ENCODE data around the gene EIF2B5.

Gene EIF2B5

DNA sequence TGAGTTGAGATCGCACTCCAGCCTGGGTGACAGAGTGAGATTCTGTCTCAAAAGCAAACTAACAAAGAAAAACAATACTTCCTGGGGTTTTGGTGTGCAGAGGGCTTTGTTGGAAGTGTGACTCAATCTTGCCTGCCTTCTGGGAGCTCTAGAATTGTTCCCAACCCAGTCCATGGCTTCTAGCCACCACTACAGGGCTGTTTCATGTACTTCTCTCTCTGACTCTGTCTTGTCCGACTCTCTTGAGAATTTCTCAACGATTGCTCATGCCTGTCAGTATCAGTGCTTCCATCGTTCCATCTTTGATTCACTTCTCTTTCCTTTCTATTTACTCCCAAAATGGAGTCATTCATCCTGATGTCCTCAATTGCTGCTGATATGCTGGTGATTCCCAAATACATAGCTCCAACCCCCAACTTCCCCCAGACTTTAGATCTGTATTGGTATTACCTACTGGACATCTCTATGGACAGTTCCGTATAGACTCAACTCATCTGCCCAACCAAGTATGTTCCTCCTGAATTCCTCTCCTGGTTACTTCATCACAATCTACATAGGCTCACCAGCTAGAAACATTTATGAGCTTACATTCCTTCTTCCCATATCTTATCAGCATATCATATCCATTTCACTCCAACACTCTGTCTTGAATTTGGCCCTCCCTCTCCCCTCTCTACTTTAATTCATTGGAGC, 37.7 kb downstream of the EIF2B5 start:
- DNase-seq (ENCODE audit: extremely low read depth in 1 of 2, low read depth in 1 of 2), result no peak

DNA sequence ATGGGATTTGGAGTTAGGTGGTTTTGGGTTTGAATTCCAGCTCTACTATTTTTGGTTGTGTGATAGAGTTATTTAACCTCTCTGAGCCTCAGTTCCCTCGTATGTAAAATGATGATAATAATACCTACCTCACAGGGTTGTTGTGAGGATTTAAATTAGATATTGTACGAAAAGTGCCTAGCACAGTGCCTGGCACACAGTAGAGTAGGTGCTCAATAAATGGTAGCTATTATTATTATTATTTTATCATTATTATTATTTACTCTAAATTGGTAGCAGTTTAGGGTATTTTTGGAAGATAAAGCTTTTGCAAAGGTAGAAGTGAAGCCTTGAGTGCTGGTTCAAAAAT, 38.2 kb downstream of the EIF2B5 start:
- no peak for DNase-seq (ENCODE audit: extremely low read depth in 1 of 2, low read depth in 1 of 2)

DNA sequence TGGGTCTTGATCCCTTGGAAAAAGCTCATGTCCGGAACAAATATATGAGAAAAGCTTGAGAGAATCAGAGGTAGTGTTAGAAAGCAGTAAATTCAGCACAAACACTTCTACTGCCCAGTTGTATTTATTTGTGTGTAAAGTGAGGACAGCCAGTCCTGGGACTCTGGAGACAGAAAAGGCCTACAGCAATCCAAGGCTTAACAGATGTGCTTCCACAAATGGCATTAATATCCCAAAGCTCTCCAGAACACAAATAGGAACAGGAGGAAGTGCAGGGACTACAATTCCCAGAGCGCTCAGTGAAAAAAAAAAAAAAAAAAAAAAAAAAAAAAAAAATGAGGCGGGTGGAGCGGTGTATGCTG, 39.1 kb downstream of the EIF2B5 start:
- DNase-seq (ENCODE audit: extremely low read depth in 1 of 2, low read depth in 1 of 2), result no peak

DNA sequence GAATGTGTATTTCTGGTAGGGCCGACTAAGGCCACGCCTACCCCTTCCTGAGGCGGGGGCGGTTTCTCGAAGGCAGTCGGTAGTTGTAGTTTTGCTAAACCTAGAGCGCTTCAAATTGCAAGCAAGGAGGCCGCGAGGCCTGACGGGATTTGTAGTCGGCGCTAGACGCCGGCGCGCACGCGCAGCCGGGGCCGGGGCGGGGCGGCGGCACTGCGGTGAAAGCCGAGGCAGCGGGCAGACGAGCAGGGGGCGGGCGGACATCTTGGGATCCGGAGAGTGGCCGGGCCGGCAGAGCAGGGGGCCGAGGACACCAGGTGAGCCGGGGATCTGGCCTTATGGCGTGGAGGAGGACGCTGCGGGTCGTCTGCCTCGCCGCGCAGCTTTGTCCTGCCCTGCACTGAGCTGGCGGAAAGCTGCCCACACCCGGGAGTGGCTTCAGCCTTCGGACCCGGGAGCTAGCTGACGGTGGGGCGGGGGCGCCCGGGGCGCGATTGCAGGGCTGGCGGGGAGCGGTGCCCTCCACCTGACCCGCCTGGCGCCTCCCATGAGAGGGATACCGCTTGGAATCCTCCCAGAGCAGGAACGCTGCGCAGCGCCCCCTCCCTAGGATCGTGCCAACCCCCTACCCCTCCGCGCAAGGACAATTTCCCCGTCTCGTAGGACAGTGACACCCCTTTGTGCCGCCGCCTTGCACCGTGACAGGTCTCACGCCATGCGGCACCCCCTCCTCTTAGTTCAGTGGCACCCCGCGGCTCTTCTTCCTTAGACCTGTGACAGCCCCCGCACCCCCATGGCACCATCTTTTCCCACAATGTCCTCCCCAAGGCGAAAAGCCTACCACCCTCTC, 39.7 kb downstream of the EIF2B5 start, which contains the start of gene AP2M1:
AP2M1 (plus strand) TSS at position 210 of the 847 bp plus-strand sequence. CDS start 2,139 bp downstream, outside the sequence.
- peak; percentile 96 for DNase-seq (ENCODE audit: extremely low read depth in 1 of 2, low read depth in 1 of 2)

DNA sequence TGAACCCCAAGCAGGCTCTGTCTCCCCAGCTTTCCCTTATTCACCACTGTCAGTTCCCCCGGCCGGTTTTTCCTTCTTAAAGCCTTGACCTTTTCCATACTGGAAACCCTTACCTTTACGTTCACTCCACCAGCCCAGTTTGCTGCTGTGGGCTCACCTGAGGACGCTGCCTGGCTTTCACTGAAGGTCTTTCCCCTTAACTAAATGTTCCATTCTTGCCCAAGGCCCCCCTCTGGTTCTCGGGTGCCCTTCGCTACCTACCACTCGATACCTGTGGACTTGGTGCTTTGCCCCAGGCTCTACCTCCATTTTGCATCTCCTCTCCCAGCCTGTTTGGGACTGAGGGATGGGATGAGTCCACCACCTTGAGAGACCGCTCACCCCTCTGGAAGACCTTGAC, 40.3 kb downstream of the EIF2B5 start:
- DNase-seq (ENCODE audit: extremely low read depth in 1 of 2, low read depth in 1 of 2), result no peak

DNA sequence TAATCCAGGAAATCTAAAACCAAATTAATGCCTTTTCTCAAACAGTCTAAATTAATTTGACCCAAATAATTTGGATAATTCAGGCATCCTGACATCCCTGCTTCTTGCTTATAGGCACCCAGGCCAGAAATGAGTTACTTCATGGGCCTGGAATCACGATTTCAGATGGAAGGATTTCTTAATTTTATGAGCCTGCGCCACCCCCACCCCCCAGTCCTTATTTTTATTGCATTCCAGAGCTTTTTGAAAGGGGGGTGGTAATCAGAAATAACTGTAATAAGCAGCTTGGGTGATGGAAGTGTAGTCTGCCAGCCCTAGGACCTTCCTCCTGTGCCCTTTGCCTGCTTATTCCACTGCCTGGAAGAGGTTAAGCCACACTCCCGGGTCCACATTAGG, 40.8 kb downstream of the EIF2B5 start:
- DNase-seq (ENCODE audit: extremely low read depth in 1 of 2, low read depth in 1 of 2), result no peak

DNA sequence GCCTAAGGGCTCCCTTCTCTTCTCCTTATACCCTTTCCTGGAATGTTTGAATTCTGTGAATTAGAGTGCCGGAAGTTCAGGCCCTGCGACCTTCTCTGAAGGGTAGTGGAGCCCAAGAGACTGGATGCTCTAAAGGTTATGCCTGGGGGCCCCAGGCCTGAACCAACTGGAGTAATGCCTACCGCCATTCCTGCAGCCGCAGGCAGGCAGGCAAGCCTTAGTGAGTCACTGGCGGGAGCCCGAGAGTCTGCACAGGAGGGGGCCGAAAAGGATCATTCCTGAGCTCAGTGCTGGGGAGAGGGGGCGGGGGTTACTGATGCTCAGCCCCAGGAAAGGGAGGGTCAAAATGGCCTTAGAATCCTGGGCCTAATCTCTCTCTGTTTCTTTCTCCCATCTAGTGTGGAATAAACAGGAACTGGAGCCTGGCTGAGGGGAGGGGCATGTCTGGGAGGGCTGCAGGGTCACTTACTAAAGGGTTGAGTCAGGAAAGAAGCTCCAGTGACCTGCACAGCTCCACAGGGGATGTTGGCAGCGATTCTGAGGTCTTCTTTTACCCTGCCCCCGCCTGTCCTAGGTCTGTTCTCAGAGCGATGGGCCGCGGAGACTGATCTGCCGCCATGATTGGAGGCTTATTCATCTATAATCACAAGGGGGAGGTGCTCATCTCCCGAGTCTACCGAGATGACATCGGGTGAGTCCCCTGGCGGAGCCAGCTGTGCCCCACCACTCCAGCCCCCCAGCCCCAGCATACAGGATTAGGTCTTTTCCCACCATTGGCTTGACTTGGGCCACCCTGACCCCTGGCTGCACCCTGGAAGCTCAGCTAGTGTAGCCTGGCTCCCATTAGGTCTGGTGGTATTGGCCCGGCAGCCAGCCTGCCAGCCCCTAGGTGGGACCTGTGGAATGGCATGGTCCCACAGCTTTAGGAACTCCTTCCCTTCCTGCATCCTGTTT, 41.5 kb downstream of the EIF2B5 start:
- no peak for DNase-seq (ENCODE audit: extremely low read depth in 1 of 2, low read depth in 1 of 2)

DNA sequence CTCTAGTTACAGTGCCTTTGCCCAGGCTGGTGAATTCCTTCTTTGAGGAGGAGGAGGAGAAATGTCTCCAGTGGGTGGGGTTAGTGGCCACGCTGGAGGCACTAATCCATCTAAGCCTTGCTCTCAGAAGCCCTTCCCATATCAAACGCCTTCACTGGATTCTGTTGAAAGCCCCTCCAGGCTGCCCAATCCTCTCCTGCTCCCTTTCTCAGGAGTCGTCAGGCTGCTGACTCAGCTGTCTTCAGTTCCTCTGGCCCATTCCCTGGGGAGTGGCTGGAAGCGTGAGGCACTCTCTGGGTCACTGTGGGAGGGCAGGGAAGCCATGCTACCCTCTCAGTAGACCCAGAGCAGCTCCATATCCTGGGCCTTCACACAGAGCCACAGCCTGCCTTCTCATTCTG, 42.2 kb downstream of the EIF2B5 start:
- no peak for DNase-seq (ENCODE audit: extremely low read depth in 1 of 2, low read depth in 1 of 2)

DNA sequence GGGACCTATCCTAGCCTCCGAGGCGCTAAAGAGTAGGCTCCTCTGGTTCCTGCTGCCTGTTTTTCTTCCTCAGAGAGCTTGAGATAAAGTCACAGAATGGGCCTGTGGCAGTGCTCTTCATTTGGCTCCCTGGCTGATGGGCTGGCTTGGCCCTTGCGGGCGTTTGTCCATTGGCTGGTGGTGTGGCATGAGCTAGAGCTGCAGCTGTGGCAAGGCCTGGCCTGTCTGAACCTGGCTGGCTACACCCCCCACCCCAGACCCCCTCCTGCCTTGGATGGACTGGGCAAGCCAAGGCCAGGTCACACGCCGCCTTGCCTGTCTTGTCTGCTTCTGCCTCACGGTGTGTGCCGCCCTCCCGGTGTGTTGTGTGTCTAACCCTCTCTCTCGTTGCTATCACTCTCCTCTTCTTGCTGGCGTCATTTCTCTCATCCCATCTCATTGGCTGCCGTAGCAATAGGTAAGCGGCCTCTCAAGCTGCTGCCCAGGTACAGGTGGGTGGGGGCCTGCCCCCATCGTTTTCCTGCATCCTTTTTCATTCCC, 42.7 kb downstream of the EIF2B5 start:
- no peak for DNase-seq (ENCODE audit: extremely low read depth in 1 of 2, low read depth in 1 of 2)

DNA sequence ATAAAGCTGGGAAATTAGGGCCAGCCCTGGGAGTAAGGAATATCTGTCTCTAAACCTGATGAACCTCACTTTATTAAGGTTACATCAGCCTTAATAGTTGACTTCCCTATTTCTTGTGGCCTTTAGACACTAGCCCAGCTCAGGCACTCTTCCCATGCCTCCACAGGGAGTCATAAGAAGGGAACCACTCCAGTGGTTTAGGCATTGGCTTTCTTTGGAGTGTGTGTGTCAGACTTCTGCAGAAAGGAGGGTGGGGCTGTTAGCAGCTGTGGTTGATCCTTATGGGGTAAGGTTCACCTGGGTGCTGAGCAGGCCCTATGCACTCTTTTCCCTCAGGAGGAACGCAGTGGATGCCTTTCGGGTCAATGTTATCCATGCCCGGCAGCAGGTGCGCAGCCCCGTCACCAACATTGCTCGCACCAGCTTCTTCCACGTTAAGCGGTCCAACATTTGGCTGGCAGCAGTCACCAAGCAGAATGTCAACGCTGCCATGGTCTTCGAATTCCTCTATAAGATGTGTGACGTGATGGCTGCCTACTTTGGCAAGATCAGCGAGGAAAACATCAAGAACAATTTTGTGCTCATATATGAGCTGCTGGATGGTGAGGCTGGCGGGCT, 43.5 kb downstream of the EIF2B5 start:
- no peak for DNase-seq (ENCODE audit: extremely low read depth in 1 of 2, low read depth in 1 of 2)

DNA sequence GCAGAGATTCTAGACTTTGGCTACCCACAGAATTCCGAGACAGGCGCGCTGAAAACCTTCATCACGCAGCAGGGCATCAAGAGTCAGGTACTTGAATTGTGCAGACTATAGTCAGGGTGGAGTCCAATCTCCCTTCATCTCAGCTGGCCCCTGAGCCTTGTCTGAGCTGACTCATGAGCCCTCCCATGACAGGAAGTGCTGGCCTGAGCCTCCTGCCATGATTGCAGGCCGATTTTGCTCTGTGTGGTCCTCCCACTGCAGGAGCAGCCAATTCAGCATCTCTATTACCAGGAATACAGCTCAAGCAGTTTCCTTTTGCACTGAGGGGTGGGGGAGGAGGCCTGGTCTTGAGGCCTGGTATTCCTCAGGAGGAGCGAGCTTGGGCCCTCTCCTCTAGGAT, 45.0 kb downstream of the EIF2B5 start:
- no peak for DNase-seq (ENCODE audit: extremely low read depth in 1 of 2, low read depth in 1 of 2)

DNA sequence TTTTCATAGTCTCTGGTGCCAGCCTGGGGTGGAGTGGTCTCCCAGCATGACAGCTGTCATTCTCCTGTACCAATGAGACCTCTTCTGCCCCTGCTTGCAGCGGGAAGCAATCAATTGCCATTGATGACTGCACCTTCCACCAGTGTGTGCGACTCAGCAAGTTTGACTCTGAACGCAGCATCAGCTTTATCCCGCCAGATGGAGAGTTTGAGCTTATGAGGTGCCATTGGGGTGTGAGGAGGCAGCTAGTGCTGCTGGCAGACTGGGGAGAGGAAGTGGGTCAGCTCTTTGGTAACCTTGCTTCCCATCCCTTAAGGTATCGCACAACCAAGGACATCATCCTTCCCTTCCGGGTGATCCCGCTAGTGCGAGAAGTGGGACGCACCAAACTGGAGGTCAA, 46.4 kb downstream of the EIF2B5 start:
- no peak for DNase-seq (ENCODE audit: extremely low read depth in 1 of 2, low read depth in 1 of 2)

DNA sequence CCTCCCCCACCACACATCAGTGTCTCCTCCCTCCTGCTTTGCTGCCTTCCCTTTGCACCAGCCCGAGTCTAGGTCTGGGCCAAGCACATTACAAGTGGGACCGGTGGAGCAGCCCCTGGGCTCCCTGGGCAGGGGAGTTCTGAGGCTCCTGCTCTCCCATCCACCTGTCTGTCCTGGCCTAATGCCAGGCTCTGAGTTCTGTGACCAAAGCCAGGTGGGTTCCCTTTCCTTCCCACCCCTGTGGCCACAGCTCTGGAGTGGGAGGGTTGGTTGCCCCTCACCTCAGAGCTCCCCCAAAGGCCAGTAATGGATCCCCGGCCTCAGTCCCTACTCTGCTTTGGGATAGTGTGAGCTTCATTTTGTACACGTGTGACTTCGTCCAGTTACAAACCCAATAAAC, 48.5 kb downstream of the EIF2B5 start:
- no peak for DNase-seq (ENCODE audit: extremely low read depth in 1 of 2, low read depth in 1 of 2)

DNA sequence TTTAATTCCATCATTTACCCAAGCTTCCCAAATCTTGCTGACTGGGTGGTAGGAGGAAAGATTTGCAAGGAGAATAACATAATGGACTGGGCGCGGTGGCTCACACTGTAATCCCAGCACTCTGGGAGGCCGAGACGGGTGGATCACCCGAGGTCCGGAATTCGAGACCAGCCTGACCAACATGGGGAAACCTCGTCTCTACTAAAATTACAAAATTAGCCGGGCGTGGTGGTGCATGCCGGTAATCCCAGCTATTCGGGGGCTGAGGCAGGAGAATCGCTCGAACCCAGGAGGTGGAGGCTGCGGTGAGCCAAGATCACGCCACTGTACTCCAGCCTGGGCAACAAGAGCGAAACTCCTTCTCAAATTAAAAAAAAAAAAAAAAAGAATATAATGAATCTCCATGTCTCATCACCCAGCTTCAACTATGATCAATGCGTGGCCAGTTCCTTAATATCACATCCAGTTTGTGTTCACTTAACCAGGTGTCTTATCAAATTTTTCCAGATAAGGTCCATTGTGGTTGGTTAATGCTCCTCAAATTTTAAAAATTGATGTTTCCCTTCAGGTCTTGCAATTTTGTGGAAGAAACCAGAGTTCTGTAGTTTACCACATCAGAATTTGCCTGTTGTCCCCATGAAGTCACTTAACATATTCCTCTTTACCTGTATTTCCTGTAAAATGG, 49.5 kb downstream of the EIF2B5 start:
- DNase-seq (ENCODE audit: extremely low read depth in 1 of 2, low read depth in 1 of 2), result no peak

DNA sequence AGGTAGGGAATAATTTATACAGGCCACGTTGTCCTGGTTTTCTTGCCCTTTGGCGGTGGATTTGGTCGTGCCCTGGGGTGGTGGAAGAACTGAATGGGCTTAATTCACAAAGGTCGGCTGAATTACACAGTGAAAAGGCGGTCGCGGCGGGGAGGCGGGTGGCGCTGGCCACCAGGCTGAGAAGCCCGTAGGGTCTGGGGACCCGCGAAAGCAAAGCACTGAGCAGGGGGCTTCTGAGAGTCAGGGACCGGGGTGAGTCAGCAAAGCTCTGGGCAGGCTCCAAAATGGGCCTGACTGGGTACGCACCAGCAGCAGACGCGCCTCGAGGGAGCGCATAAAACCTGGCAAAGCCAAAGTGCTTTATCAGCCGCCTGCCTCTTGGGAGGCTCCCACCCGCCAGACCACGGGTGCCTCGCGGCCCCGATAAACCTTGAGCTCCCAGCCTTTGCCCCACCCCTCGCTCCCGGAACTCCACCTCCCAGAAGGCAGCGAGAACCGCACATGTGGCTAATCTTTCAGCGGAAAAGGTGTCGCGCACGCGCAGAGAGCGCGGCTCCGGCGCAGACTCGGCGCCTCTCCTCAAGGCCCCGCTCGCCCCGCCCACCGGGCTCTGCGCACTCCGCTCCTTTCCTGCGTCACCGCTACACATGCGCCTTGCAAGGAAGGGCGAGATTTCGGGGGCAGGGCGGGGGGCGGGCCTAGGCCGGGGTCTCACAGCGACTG, 50.5 kb downstream of the EIF2B5 start:
- peak; percentile 99 to 100 for DNase-seq (ENCODE audit: extremely low read depth in 1 of 2, low read depth in 1 of 2)

DNA sequence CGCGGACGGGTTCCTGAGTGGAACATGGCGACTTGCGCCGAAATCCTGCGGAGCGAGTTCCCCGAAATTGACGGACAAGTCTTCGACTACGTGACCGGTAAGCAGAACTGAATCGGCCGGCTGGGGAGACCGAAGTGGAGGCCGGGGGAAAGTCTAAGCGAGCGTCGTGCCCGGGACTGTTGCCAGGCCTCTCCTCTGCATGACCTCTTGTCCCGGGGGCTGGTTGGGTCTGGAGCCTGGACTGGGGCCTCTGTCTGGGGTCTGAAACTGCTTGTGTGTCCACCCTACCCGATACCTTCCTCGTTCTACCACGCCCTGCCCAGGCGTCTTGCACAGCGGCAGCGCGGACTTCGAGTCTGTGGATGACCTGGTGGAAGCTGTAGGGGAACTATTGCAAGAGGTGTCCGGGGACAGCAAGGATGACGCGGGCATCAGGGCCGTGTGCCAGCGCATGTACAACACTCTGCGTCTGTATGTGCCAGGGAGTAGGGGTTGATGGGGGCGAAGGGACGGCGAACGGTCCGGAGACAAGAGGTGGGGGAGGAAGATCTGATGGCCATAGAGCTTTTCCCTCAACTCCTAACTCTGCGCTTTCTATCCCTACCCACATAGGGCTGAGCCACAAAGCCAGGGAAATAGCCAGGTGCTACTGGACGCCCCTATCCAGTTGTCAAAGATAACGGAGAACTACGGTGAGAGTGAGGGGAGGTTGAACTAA, 51.2 kb downstream of the EIF2B5 start, which contains the start of gene ABCF3:
ABCF3 (plus strand) TSS at position 16 of the 718 bp plus-strand sequence; CDS start at position 25, 9 bp downstream.
- no peak for DNase-seq (ENCODE audit: extremely low read depth in 1 of 2, low read depth in 1 of 2)

DNA sequence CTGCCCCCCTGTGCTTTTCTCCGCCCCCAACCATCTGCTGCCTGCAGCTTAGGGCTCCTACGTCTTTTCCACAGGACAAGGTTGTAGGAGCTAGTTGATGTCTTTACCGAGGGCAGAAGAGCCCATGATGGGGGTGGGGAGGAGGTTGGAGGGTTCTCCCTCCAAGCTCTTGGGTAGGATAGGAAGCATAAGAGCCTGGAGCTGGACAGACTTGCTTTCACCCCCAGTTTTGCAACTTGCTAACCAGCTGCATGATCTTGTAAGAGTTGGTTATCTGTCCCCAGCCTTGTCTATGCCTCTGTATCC, 51.7 kb downstream of the EIF2B5 start:
- DNase-seq (ENCODE audit: extremely low read depth in 1 of 2, low read depth in 1 of 2), result no peak

DNA sequence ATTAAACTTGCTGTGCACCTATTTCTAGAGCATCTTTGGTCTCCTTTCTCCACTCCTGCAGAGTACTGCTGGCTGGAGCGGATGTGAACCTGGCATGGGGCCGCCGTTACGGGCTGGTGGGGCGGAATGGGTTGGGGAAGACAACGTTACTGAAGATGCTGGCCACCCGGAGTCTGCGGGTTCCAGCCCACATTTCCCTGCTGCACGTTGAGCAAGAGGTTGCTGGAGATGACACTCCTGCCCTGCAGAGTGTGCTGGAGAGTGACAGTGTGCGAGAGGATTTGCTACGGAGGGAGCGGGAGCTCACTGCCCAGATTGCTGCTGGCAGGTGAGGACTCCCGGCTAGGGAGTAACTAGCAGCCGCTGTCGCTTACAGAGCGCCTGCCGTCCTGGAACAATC, 52.9 kb downstream of the EIF2B5 start:
- DNase-seq (ENCODE audit: extremely low read depth in 1 of 2, low read depth in 1 of 2), result no peak

DNA sequence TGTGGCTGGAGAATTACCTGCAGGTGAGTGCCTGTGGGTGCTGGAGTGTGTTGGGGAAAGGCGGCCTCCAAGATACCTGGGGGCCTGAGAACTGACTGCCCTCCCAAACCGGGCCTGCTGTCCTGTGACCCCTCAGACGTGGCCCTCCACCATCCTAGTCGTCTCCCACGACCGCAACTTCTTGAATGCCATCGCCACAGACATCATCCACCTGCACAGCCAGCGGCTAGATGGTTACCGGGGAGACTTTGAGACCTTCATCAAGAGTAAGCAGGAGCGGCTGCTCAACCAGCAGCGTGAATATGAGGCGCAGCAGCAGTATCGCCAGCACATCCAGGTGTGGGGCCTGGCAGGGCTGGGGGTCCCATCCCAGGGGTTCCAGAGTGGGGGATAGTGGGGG, 54.3 kb downstream of the EIF2B5 start:
- no peak for DNase-seq (ENCODE audit: extremely low read depth in 1 of 2, low read depth in 1 of 2)

Measured in stimulated activated CD8-positive, alpha-beta memory T cell treated with anti-CD3 and anti-CD28 coated beads, Interleukin-7, amount 100 ng/mL, for 48 hours (primary cell).